B cell (primary cell): Measurements from ENCODE around the gene ANKRD30A. TPM values are rescaled to one million over a fixed set of nuclear protein-coding genes. Genes with fewer than 3 reads are reported as not detected.
"Not testable (repeated sequence)": the region's sequence is repeated elsewhere in the genome, so short reads cannot be mapped to it uniquely, and the experiment has no call there.

Experiments used
- ATAC-seq: fragments of 200-7000 bp; cut with Tn5 transposase; one replicate; pipeline ENCODE4 v1.10.0; 2021; ENCODE audit warnings: low read depth, mild to moderate bottlenecking, moderate number of reproducible peaks, moderate library complexity
- CTCF ChIA-PET: fragments of 350-600 bp; sonication (Branson Sonifier 250); formaldehyde crosslinking; loops from one replicate; lab custom pipeline; 2021; ENCODE audit warnings: antibody characterized with exemption, inconsistent platforms; lab: Charles Lee
- POLR2A ChIA-PET: fragments of 350-600 bp; sonication (Branson Sonifier 250); formaldehyde crosslinking; loops from one replicate; lab custom pipeline; 2021; ENCODE audit warnings: antibody characterized with exemption; lab: Charles Lee
- DNase-seq: peaks from one replicate; pipeline ENCODE4 v3.0.0; 2013
- H2AFZ ChIP-seq: 2 replicates; pipeline ENCODE4 v1.6.1; 2012; ENCODE audit warnings: mild to moderate bottlenecking, low read depth, low read length; ENCODE audit not compliant: insufficient read depth, poor library complexity, severe bottlenecking
- H3K27ac ChIP-seq, 2 donors: 1 replicate in 1 of 2; 2 replicates in 1 of 2; pipeline ENCODE4 v1.5.1; 2012 to 2013; ENCODE audit warnings: low read length in 2 of 2, mild to moderate bottlenecking in 2 of 2, moderate library complexity in 1 of 2
- H3K27me3 ChIP-seq, 4 experiments: fragments of 200-600 bp in 1 of 4; sonication (generic) in 1 of 4; replicated peaks in 1 of 4; 1 replicate in 2 of 4; 2 replicates in 2 of 4; pipeline versions ENCODE4 v1.6.1 to v1.7.0; 2013 to 2016; ENCODE audit warnings: low read length in 3 of 4, mild to moderate bottlenecking in 2 of 4, mixed read lengths in 1 of 4, moderate library complexity in 1 of 4; ENCODE audit not compliant: insufficient read depth in 4 of 4, control insufficient read depth in 3 of 4; ENCODE audit errors: control extremely low read depth in 1 of 4
- H3K36me3 ChIP-seq, 2 experiments: replicated peaks in 1 of 2; 1 replicate in 1 of 2; 2 replicates in 1 of 2; pipeline versions ENCODE4 v1.6.1 to v1.7.1; 2013; ENCODE audit warnings: low read length in 1 of 2; ENCODE audit not compliant: insufficient read depth in 2 of 2, control insufficient read depth in 1 of 2; ENCODE audit errors: control extremely low read depth in 1 of 2, extremely low read depth in 1 of 2
- H3K4me1 ChIP-seq, 2 donors: fragments of 200-600 bp in 1 of 2; sonication (generic) in 1 of 2; 1 replicate in 1 of 2; 2 replicates in 1 of 2; pipeline versions ENCODE4 v1.5.1 to v1.6.1; 2013 to 2017; ENCODE audit warnings: low read length in 2 of 2; ENCODE audit not compliant: control insufficient read depth in 2 of 2, insufficient read depth in 2 of 2
- H3K4me2 ChIP-seq: replicated peaks from 2 replicates; pipeline ENCODE3; 2012; ENCODE audit warnings: mild to moderate bottlenecking, low read depth, low read length; ENCODE audit not compliant: poor library complexity, severe bottlenecking
- H3K4me3 ChIP-seq, 5 experiments: fragments of 200-600 bp in 1 of 5; sonication (generic) in 1 of 5; 1 replicate in 3 of 5; 2 replicates in 2 of 5; pipeline versions ENCODE4 v1.5.1 to v1.7.0; 2011 to 2016; ENCODE audit warnings: low read length in 4 of 5, mild to moderate bottlenecking in 4 of 5, low read depth in 2 of 5, control low read depth in 1 of 5, moderate library complexity in 1 of 5; ENCODE audit not compliant: insufficient read depth in 1 of 5; ENCODE audit errors: control extremely low read depth in 1 of 5, extremely low read depth in 1 of 5
- H3K79me2 ChIP-seq: fragments of 200-600 bp; sonication (generic); one replicate; pipeline ENCODE4 v1.6.0; 2016; ENCODE audit warnings: low read length; ENCODE audit not compliant: control insufficient read depth, insufficient read depth
- H3K9ac ChIP-seq: fragments of 200-600 bp; sonication (generic); 2 replicates; pipeline ENCODE4 v1.6.1; 2017; ENCODE audit warnings: mild to moderate bottlenecking, low read length, moderate library complexity
- H3K9me3 ChIP-seq, 3 donors: one replicate each; pipeline versions ENCODE4 v1.6.1 to v1.7.1; 2013; ENCODE audit warnings: low read length in 2 of 3; ENCODE audit not compliant: control insufficient read depth in 2 of 3, insufficient read depth in 1 of 3; ENCODE audit errors: control extremely low read depth in 1 of 3
- H4K20me1 ChIP-seq: 2 replicates; pipeline ENCODE4 v1.6.0; 2012; ENCODE audit warnings: mild to moderate bottlenecking, low read length; ENCODE audit not compliant: insufficient read depth, control insufficient read depth, poor library complexity, severe bottlenecking
- H3K27ac Mint-ChIP-seq: one replicate; pipeline ENCODE4 v1.8.0; 2021; ENCODE audit warnings: mixed read lengths
- H3K27me3 Mint-ChIP-seq: one replicate; pipeline ENCODE4 v1.8.0; 2021; ENCODE audit warnings: mixed read lengths
- H3K4me1 Mint-ChIP-seq: one replicate; pipeline ENCODE4 v1.8.0; 2021; ENCODE audit warnings: mixed read lengths
- H3K4me3 Mint-ChIP-seq: one replicate; pipeline ENCODE4 v1.8.0; 2021; ENCODE audit warnings: mixed read lengths
- H3K9me3 Mint-ChIP-seq: one replicate; pipeline ENCODE4 v1.8.0; 2022; ENCODE audit warnings: mixed read lengths; ENCODE audit not compliant: insufficient read depth
- CTCF ChIP-seq: fragments of 200-600 bp; IDR thresholded peaks from one replicate; pipeline ENCODE4 v1.8.0; 2022; ENCODE audit warnings: antibody characterized with exemption, mild to moderate bottlenecking
- EZH2 ChIP-seq: IDR thresholded peaks from 2 replicates; pipeline ENCODE4 v1.6.1; 2012; ENCODE audit warnings: borderline replicate concordance, low read depth, mild to moderate bottlenecking, moderate library complexity, low read length; ENCODE audit not compliant: insufficient read depth, poor library complexity, severe bottlenecking
- WGBS: methylation state at CpG from one replicate; pipeline ENCODE4 v1.1.5; 2013; ENCODE audit warnings: missing lambda C conversion rate; ENCODE audit not compliant: insufficient coverage; 5-methylcytosine and 5-hydroxymethylcytosine counted together
- intact Hi-C: fragments of 100-400 bp; cut with micrococcal nuclease; formaldehyde crosslinking; loops from one replicate; pipeline ENCODE4 v1.10.0; 2022
- polyA plus RNA-seq: library from polyadenylated mRNA; depleted of rRNA; stranded (reverse); fragments of >200 nt; gene quantifications from 2 replicates; pipeline ENCODE4 v1.2.3, GENCODE V29; 2012
- total RNA-seq, 2 donors: library from RNA; stranded (reverse); fragments of 120-200 nt in 1 of 2; gene quantifications; 1 replicate in 1 of 2; 2 replicates in 1 of 2; pipeline versions ENCODE4 v1.2.3 to v1.2.4, GENCODE V29; 2013 to 2022

ANKRD30A gene
- total and polyA plus RNA-seq, 2 donors (not counting 1 experiment from before 2014, with no cell fraction given): not detected

GRCh38 chr10:37125921-37126320 is 523 bp downstream of the ANKRD30A start:
- intact Hi-C loops: no loop called here
- no peaks in the 10 kb centered on the region for H3K79me2 ChIP-seq
- no peaks in the 10 kb centered on the region for H3K36me3 ChIP-seq
- Mint-ChIP-seq H3K4me3 (no peak overlapping the region), H3K9me3 (no peaks in the 10 kb centered on the region), H3K27me3 (no peaks in the 10 kb centered on the region), H3K4me1 (no peaks in the 10 kb centered on the region), H3K27ac (no peak overlapping the region)
- ATAC-seq (no peak), DNase-seq (no peak)
- no peak for TF ChIP-seq EZH2
- no peak for TF ChIP-seq CTCF
- H4K20me1 ChIP-seq: no peaks in the 10 kb centered on the region
- CTCF ChIA-PET: no interaction called here
- H3K27me3 ChIP-seq: no peaks in the 10 kb centered on the region
- no peak overlapping the region for H3K4me2 ChIP-seq
- no peak overlapping the region for H3K27ac ChIP-seq
- no peak overlapping the region for H3K4me3 ChIP-seq
- no peak overlapping the region for H3K9ac ChIP-seq
- peaks cover 0 to 37% (median 0%) of the 10 kb centered on the region in 3 donors for H3K9me3 ChIP-seq
- WGBS: 100% methylated on average over 7 of the region's 12 CpGs
- H3K4me1 ChIP-seq: no peaks in the 10 kb centered on the region
- POLR2A ChIA-PET: no interaction called here
- H2AFZ ChIP-seq: no peak overlapping the region

GRCh38 chr10:37146443-37146842 is 21.0 kb downstream of the ANKRD30A start:
- no peaks in the 10 kb centered on the region for H3K27me3 ChIP-seq
- ATAC-seq (no peak), DNase-seq (no peak)
- H3K79me2 ChIP-seq: no peaks in the 10 kb centered on the region
- H3K4me2 ChIP-seq: no peak overlapping the region
- no peak overlapping the region for H3K4me3 ChIP-seq
- H3K27ac ChIP-seq: no peak overlapping the region
- Mint-ChIP-seq H3K9me3 (no peaks in the 10 kb centered on the region), H3K27ac (no peak overlapping the region), H3K27me3 (no peaks in the 10 kb centered on the region), H3K4me3 (no peak overlapping the region), H3K4me1 (no peaks in the 10 kb centered on the region)
- H3K9ac ChIP-seq: no peak overlapping the region
- no peaks in the 10 kb centered on the region for H3K36me3 ChIP-seq
- ChIA-PET CTCF (no interaction called here), POLR2A (no interaction called here)
- peaks cover 0 to 3% (median 1%) of the 10 kb centered on the region in 3 donors for H3K9me3 ChIP-seq
- no peaks in the 10 kb centered on the region for H3K4me1 ChIP-seq
- TF ChIP-seq EZH2: no peak
- TF ChIP-seq CTCF: no peak
- H2AFZ ChIP-seq: no peak overlapping the region
- WGBS: 18% methylated on average over 3 of the region's 5 CpGs
- intact Hi-C loops: no loop called here
- H4K20me1 ChIP-seq: no peaks in the 10 kb centered on the region

- ATAC-seq, DNase-seq, H3K79me2 ChIP-seq, POLR2A ChIA-PET, H3K4me1 ChIP-seq, H3K9ac ChIP-seq, H2AFZ ChIP-seq, H3K4me2 ChIP-seq, H3K9me3 ChIP-seq, H3K27ac Mint-ChIP-seq, H3K4me1 Mint-ChIP-seq, H3K27me3 Mint-ChIP-seq, H3K4me3 Mint-ChIP-seq, H3K27ac ChIP-seq, H3K4me3 ChIP-seq, intact Hi-C loops, H4K20me1 ChIP-seq, H3K36me3 ChIP-seq, CTCF ChIA-PET, H3K9me3 Mint-ChIP-seq, H3K27me3 ChIP-seq: not testable (repeated sequence)
- WGBS: no CpG with 5 or more reads among the region's 4 CpGs
Measured at GRCh38 chr10:37162430-37162829, 37.0 kb downstream of the ANKRD30A start.
